ENCODE data around the gene TMTC1. TPM values are rescaled to one million over a fixed set of nuclear protein-coding genes. Genes with fewer than 3 reads are reported as not detected.

The TMTC1 gene
- total RNA-seq, 2 donors from 2014 or later, result 3.3 to 6.3 TPM

- H3K9me3 ChIP-seq, result no peaks in the 10 kb centered on the region
- no peak overlapping the region for H3K4me3 ChIP-seq
- intact Hi-C loops (cut with DNase I), result no loop called here
- no peaks in the 10 kb centered on the region for H3K4me1 ChIP-seq
- no peaks in the 10 kb centered on the region for H3K36me3 ChIP-seq
- no peak for TF ChIP-seq CTCF (IDR thresholded peaks at IDR 0.05)
- no peaks in the 10 kb centered on the region for H3K27me3 ChIP-seq
- H3K9ac ChIP-seq (ENCODE audit: low read depth in 2 of 2, low read length in 2 of 2), result no peak overlapping the region
- H3K27ac ChIP-seq, result no peak overlapping the region
- DNase-seq, result no peak
These were observed 45.4 kb downstream of the TMTC1 start for GRCh38 chr12:29738365-29738764.

GRCh38 chr12:29737644-29738043, 46.1 kb downstream of the TMTC1 start:
- intact Hi-C loops (cut with DNase I), result no loop called here
- TF ChIP-seq CTCF (IDR thresholded peaks at IDR 0.05), result no peak
- Histone ChIP-seq H3K9me3 (no peaks in the 10 kb centered on the region), H3K27me3 (no peaks in the 10 kb centered on the region), H3K27ac (no peak overlapping the region), H3K9ac (ENCODE audit: low read depth in 2 of 2, low read length in 2 of 2) (no peak overlapping the region), H3K36me3 (no peaks in the 10 kb centered on the region), H3K4me3 (no peak overlapping the region), H3K4me1 (no peaks in the 10 kb centered on the region)
- no peak for DNase-seq

GRCh38 chr12:29735604-29736003, 48.1 kb downstream of the TMTC1 start:
- Histone ChIP-seq H3K27ac (no peak overlapping the region), H3K4me1 (no peaks in the 10 kb centered on the region), H3K9ac (ENCODE audit: low read depth in 2 of 2, low read length in 2 of 2) (no peak overlapping the region), H3K4me3 (no peak overlapping the region), H3K9me3 (no peaks in the 10 kb centered on the region), H3K27me3 (no peaks in the 10 kb centered on the region), H3K36me3 (no peaks in the 10 kb centered on the region)
- no peak for TF ChIP-seq CTCF (IDR thresholded peaks at IDR 0.05)
- no peak for DNase-seq
- intact Hi-C loops (cut with DNase I), result no loop called here

- Histone ChIP-seq H3K27ac (no peak overlapping the region), H3K9ac (ENCODE audit: low read depth in 2 of 2, low read length in 2 of 2) (no peak overlapping the region), H3K27me3 (no peaks in the 10 kb centered on the region), H3K9me3 (no peaks in the 10 kb centered on the region), H3K36me3 (no peaks in the 10 kb centered on the region), H3K4me3 (no peak overlapping the region), H3K4me1 (no peaks in the 10 kb centered on the region)
- intact Hi-C loops (cut with DNase I), result no loop called here
- DNase-seq, result no peak
- no peak for TF ChIP-seq CTCF (IDR thresholded peaks at IDR 0.05)
These were observed 49.0 kb downstream of the TMTC1 start for GRCh38 chr12:29734734-29735133.

- H3K4me1 ChIP-seq, result no peaks in the 10 kb centered on the region
These were observed 49.4 kb downstream of the TMTC1 start for GRCh38 chr12:29734305-29734704.

More at GRCh38 chr12:29734305-29734704, 49.4 kb downstream of the TMTC1 start:
- H3K4me3 ChIP-seq, result no peak overlapping the region
- no peak for DNase-seq
- H3K9me3 ChIP-seq, result no peaks in the 10 kb centered on the region
- H3K9ac ChIP-seq (ENCODE audit: low read depth in 2 of 2, low read length in 2 of 2), result no peak overlapping the region
- no peaks in the 10 kb centered on the region for H3K36me3 ChIP-seq
- TF ChIP-seq CTCF (IDR thresholded peaks at IDR 0.05), result no peak
- H3K27me3 ChIP-seq, result no peaks in the 10 kb centered on the region
- intact Hi-C loops (cut with DNase I), result no loop called here
- H3K27ac ChIP-seq, result no peak overlapping the region
